ENCODE data around the gene SPINT2. TPM values are rescaled to one million over a fixed set of nuclear protein-coding genes. Genes with fewer than 3 reads are reported as not detected.
A peak's percentile ranks its signal among the peaks of the same experiment; 100 is the strongest.

Gene SPINT2
- total and polyA plus RNA-seq, 2 of the 13 experiments (the other 11 are each of a cell fraction or from before 2014, with no cell fraction given) = 0.31 to 0.77 TPM

DNA sequence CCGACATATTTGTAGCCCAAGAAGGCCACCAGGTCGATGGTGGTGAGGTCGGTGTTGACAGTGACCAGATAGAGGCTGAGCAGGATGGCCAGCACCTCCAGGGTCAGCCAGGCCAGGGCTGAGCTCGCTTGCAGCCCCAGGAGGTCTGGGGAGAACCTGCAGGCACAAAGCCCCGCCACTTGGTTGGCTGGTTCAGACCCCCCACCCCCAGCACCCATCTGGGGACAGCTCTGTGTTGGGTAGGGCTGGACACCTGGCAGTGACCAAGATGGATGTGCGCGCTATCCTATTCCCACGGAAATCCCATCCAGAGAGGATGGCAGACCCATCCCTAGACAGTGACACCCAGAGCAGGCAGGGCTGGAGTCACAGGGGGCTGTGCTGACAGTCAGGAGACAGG, 43.2 kb downstream of the SPINT2 start:
- CTCF ChIA-PET (ENCODE audit: low intra/inter-chr PET ratio, low total read pairs) = no interaction called here
- in situ Hi-C loops (cut with HindIII; ENCODE audit: extremely low pct_ligation_motif_present, low pct_unique_long_range_greater_than_20kb) = no loop called here
- whole genome bisulfite sequencing (ENCODE audit: low lambda C conversion rate) = 90% methylated on average over 3 of the region's 8 CpGs
- POLR2A ChIA-PET = no interaction called here
- Histone ChIP-seq H3K27ac (ENCODE audit: extremely low read length, insufficient read depth, low read length) (no peak overlapping the region), H2AFZ (ENCODE audit: low read length) (no peak overlapping the region), H3K9ac (ENCODE audit: insufficient read depth, low read depth, low read length) (no peak overlapping the region), H3K4me3 (replicated peaks in 1 of 3; ENCODE audit: insufficient read depth in 1 of 3, low read depth in 2 of 3, low read length in 3 of 3) (no peak overlapping the region), H3K27me3 (ENCODE audit: control insufficient read depth in 1 of 2, insufficient read depth in 2 of 2, low read length in 2 of 2) (no peaks in the 10 kb centered on the region), H4K20me1 (ENCODE audit: insufficient read depth, low read length) (no peaks in the 10 kb centered on the region), H3K79me2 (ENCODE audit: insufficient read depth, low read length) (no peaks in the 10 kb centered on the region), H3K36me3 (replicated peaks in 1 of 2; ENCODE audit: control insufficient read depth in 1 of 2, insufficient read depth in 2 of 2, low read length in 2 of 2) (peaks cover 3 to 6% of the 10 kb centered on the region in 2 experiments; a peak in 3 of 5 replicates), H3K4me2 (ENCODE audit: low read depth, low read length) (no peak overlapping the region), H3K4me1 (ENCODE audit: insufficient read depth, low read length) (peaks cover 22% of the 10 kb centered on the region), H3K9me3 (ENCODE audit: low read length) (no peaks in the 10 kb centered on the region)
- intact Hi-C loops (cut with micrococcal nuclease; ENCODE audit: unreplicated experiment) = no loop called here
- TF ChIP-seq, protein P1, sequence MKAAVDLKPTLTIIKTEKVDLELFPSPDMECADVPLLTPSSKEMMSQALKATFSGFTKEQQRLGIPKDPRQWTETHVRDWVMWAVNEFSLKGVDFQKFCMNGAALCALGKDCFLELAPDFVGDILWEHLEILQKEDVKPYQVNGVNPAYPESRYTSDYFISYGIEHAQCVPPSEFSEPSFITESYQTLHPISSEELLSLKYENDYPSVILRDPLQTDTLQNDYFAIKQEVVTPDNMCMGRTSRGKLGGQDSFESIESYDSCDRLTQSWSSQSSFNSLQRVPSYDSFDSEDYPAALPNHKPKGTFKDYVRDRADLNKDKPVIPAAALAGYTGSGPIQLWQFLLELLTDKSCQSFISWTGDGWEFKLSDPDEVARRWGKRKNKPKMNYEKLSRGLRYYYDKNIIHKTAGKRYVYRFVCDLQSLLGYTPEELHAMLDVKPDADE (CRISPR knock-in tag; IDR thresholded peaks at IDR 0.05) = no peak
- TF ChIP-seq MEIS2 (CRISPR knock-in tag; IDR thresholded peaks at IDR 0.05) = no peak
- TF ChIP-seq ZNF569 (CRISPR knock-in tag; IDR thresholded peaks at IDR 0.05; ENCODE audit: borderline replicate concordance) = no peak
- TF ChIP-seq NCOA5 (CRISPR knock-in tag; IDR thresholded peaks at IDR 0.05) = no peak
- no peak for TF ChIP-seq ZNF7 (CRISPR knock-in tag; IDR thresholded peaks at IDR 0.05)
- TF ChIP-seq HDAC6 (IDR thresholded peaks at IDR 0.05; ENCODE audit: low read depth, low read length) = no peak
- FAIRE-seq (no peak), ATAC-seq (no peak), DNase-seq (ENCODE audit: low spot score) (no peak)
- no TSS peak for BruUV-seq (replicated peaks)

DNA sequence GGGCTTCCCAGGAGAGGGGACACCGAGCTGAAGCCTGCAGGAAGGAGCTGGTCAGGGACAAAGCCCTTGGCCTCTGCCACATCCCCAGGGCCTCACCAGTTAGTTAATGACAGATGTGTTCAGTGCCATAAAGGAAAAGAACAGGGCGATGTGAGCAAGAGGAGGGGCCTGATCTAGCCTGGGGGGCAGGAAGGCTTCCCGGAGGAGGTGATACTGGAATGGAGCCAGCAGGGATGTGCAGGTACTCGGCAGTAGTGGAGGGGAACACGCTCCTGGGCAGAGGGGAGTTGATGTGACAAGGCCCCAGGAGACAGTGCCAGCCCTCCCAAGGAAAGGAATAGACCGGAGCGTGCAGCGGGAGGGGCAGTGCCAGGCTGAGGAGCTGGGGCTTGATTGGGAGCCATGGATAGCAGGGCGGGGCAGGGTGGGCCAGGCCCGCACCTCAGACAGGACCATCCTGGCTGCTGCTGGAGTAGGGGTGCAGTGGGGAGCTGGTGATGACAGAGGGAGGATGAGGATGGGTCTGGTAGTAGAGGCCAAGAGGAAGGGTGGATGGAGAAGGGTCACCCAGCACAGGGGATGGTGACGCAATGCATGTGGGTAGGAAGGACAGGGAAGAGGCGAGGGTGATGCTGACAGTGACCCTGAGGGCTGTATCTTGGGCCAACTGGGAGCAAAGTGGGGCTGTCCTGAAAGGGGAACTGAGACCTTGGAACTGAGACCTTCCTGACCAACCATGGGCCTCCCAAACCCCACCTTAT, 43.8 kb downstream of the SPINT2 start:
- H3K4me1 ChIP-seq (ENCODE audit: insufficient read depth, low read length) = peaks cover 22% of the 10 kb centered on the region
- DNase-seq (ENCODE audit: low spot score) (no peak), ATAC-seq (no peak), FAIRE-seq (no peak)
- BruUV-seq (replicated peaks) = no TSS peak
- ChIA-PET POLR2A (no interaction called here), CTCF (ENCODE audit: low intra/inter-chr PET ratio, low total read pairs) (no interaction called here)
- 96% methylated on average over 12 of the region's 12 CpGs for WGBS (ENCODE audit: low lambda C conversion rate)
- no peaks in the 10 kb centered on the region for H3K9me3 ChIP-seq (ENCODE audit: low read length)
- no peak overlapping the region for H3K9ac ChIP-seq (ENCODE audit: insufficient read depth, low read depth, low read length)
- no peak overlapping the region for H3K4me2 ChIP-seq (ENCODE audit: low read depth, low read length)
- in situ Hi-C loops (cut with HindIII; ENCODE audit: extremely low pct_ligation_motif_present, low pct_unique_long_range_greater_than_20kb) = no loop called here
- TF ChIP-seq, protein P2, sequence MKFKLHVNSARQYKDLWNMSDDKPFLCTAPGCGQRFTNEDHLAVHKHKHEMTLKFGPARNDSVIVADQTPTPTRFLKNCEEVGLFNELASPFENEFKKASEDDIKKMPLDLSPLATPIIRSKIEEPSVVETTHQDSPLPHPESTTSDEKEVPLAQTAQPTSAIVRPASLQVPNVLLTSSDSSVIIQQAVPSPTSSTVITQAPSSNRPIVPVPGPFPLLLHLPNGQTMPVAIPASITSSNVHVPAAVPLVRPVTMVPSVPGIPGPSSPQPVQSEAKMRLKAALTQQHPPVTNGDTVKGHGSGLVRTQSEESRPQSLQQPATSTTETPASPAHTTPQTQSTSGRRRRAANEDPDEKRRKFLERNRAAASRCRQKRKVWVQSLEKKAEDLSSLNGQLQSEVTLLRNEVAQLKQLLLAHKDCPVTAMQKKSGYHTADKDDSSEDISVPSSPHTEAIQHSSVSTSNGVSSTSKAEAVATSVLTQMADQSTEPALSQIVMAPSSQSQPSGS (CRISPR knock-in tag; IDR thresholded peaks at IDR 0.05) = no peak
- TF ChIP-seq CEBPB (IDR thresholded peaks at IDR 0.05; ENCODE audit: borderline replicate concordance, low read depth, low read length) = peak; percentile 60; the same call in 1 of the 2 replicates
- H3K4me3 ChIP-seq (replicated peaks in 1 of 3; ENCODE audit: insufficient read depth in 1 of 3, low read depth in 2 of 3, low read length in 3 of 3) = no peak overlapping the region
- no peaks in the 10 kb centered on the region for H3K27me3 ChIP-seq (ENCODE audit: control insufficient read depth in 1 of 2, insufficient read depth in 2 of 2, low read length in 2 of 2)
- H3K27ac ChIP-seq (ENCODE audit: extremely low read length, insufficient read depth, low read length) = no peak overlapping the region
- no peak overlapping the region for H2AFZ ChIP-seq (ENCODE audit: low read length)
- peaks cover 3 to 6% of the 10 kb centered on the region in 2 experiments; a peak in 3 of 5 replicates for H3K36me3 ChIP-seq (replicated peaks in 1 of 2; ENCODE audit: control insufficient read depth in 1 of 2, insufficient read depth in 2 of 2, low read length in 2 of 2)
- H3K79me2 ChIP-seq (ENCODE audit: insufficient read depth, low read length) = no peaks in the 10 kb centered on the region
- H4K20me1 ChIP-seq (ENCODE audit: insufficient read depth, low read length) = no peaks in the 10 kb centered on the region
- intact Hi-C loops (cut with micrococcal nuclease; ENCODE audit: unreplicated experiment) = no loop called here
